ENCODE measurements around the gene ADAM8.
"Not testable (repeated sequence)": the region's sequence is repeated elsewhere in the genome, so short reads cannot be mapped to it uniquely, and the experiment has no call there.

Gene ADAM8

DNA sequence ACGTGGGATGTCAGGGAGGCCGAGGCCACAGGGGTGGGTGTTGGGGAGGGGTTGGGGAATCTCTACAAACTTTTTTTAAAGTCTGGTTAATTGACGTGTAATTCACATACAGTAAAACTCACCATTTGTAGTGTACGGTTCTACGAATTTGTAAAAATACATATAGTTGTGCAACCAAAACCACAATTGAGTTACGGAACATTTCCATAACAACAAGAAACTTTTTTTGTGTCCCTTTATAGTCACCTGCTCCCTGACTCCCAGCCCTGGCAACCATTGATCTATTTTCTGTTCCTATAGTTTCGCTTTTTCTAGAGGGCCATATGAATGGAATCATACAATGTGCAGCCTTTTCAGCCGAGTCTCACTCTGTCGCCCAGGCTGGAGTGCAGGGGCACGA, 41.9 kb downstream of the ADAM8 start:
- not testable (repeated sequence) for DNase-seq (ENCODE audit: low read depth in 1 of 2, low spot score in 1 of 2)

DNA sequence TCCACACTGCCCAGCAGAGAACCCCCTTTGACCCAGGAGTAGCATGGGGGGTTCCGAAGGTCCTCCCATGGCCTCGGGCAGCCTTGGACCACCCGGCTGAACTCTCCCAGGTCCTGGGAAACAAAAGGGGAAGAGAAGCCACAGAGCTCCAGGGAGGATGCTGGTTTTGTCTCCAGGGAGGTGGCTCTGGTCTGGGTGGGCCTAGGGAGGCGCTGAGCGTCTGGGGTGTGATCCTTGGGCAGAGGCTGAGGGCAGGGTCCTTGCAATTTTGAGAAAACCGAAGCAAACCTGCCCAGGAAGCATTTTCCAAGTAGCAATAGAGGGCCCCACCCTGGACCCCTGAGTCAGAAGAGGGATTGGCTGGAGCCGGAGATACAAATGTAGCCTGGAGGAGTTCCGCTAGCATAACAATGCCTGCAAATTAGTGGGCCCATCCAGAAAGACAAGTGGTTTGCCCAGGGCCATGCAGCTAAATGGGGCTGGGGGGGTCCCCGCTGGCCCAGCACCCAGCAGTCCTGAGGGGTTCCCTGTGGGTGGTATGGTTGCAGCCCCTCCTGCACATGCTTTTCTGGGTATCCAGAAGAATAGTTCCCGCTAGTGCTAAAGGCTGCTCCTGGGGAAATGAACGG, 44.6 kb downstream of the ADAM8 start:
- DNase-seq (ENCODE audit: low read depth in 1 of 2, low spot score in 1 of 2), result no peak

DNA sequence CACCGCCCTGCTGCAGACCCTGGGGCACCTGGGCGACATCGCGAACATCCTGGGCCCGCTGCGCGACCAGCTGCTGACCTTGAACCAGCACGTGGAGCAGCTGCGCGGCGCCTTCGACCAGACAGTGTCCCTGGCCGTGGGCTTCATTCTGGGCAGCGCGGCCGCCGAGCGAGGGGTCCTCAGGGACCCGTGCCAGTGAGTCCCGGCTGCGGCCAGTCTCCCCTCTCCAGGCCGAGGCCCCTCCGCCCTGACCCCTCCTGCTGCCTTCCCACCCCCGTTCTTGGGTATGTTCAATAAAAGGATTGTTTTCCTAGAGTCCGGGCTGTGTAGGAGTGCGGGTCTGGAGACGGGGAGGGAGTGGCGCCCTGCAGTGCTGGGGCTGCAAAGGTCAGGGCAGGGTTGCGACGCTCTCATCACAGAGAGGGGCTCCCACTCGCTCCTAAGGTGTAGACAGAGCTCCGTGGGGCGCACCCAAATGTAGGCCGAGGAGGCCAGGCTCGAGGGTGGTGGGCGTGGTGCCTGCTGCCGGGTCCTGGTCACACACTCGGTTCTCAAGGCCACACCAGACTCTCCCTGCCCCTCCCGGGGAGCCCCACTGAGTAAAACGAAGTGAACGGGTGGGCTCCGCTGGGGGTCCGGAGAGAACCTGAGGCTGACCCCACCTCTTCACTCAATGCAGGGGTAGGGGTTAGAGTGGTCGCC, 45.3 kb downstream of the ADAM8 start:
- no peak for DNase-seq (ENCODE audit: low read depth in 1 of 2, low spot score in 1 of 2)

DNA sequence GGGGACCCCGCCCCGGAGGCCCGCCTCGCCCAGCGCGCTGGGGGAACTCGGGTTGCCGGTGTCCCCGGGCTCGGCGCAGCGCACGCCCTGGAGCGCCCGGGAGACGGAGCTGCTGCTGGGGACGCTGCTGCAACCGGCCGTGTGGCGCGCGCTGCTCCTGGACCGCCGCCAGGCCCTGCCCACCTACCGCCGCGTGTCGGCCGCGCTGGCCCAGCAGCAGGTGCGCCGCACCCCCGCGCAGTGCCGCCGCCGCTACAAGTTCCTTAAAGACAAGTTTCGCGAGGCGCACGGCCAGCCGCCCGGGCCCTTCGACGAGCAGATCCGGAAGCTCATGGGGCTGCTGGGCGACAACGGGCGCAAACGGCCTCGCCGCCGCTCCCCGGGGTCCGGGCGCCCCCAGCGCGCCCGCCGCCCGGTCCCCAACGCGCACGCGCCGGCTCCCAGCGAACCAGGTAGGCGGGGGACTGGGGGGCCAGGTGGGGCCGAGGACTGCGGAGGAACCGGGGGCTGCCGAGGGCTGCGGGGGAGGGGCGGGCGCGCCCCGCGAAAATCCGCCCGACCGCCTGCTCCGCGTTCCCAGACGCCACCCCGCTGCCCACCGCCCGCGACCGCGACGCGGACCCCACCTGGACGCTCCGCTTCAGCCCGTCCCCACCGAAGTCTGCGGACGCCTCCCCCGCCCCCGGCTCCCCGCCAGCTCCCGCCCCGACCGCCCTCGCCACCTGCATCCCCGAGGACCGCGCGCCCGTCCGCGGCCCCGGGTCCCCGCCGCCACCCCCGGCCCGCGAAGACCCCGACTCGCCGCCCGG, 46.1 kb downstream of the ADAM8 start:
- no peak for DNase-seq (ENCODE audit: low read depth in 1 of 2, low spot score in 1 of 2)

DNA sequence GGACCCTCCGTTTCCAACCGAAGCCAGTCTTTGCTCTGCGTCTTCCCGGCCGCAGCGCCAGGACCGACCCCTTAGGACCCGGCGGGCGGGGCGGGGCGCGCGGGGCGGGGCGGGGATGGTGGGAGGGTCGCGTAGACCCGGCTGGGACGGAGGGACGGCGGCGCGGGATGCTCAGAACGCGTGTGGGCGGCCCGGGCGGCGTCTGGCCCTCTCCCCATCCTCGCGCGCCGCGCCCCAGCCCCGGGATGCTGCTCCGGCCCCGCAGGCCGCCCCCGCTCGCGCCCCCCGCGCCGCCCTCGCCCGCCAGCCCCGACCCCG, 46.7 kb downstream of the ADAM8 start, which contains the start of gene UTF1:
Gene UTF1, plus strand, starts transcription at position 174 of the 318 bp plus-strand sequence. Its CDS starts 72 bp downstream, at position 246.
- no peak for DNase-seq (ENCODE audit: low read depth in 1 of 2, low spot score in 1 of 2)

DNA sequence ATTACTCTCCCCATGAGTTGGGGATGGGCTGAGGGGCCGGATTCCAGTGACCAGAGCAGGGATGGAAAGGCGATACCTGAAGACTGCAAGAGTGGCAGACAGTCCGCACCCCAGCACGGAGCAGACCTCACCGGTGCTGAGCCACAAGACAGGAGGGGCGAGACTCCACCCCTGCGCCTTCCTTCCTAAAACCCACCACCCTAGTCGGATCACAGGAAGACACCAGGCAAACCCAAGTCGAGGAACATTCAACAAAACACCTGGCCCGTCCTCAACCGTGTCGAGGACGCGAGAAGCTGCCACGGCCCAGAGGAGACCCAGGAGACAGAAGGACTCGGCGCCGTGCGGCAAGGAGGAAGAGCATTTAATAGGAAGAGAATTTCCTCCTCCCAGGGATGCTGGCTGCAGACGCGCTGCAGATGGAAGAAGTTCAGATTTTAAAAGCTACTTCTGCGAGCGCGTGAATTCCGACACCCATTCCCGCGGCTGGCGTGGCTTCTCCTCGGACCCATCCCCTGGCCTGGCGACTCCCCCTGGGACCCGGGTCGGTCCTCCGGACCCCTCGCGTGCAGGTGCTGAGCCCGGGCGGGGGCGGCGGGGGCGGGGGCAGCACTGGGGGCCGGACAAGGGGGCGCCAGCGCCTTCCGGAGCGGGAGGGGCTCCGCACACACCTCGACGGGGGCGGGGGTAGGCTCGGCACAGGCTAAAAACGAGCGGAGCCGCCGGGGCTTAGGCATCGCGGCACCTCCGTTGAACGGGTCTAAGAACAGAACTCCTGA, 47.2 kb downstream of the ADAM8 start:
- DNase-seq (ENCODE audit: low read depth in 1 of 2, low spot score in 1 of 2), result no peak

DNA sequence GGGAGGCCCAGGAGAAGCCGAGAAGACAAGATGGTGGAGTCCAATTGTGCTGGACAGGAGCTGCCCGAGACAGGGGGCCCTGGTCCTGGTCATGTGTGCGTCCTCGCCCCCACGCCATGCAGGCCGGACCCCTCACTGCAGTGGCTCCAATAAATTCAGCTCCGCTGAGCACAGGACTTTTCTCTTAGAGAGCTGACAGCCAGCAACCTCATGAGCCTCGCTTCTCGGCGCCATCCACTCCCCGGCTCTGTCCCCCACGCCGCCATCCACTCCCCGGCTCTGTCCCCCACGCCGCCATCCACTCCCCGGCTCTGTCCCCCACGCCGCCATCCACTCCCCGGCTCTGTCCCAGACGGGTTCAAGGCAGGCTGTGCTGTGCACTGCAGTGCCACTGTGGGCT, 49.4 kb downstream of the ADAM8 start:
- DNase-seq (ENCODE audit: low read depth in 1 of 2, low spot score in 1 of 2), result no peak

DNA sequence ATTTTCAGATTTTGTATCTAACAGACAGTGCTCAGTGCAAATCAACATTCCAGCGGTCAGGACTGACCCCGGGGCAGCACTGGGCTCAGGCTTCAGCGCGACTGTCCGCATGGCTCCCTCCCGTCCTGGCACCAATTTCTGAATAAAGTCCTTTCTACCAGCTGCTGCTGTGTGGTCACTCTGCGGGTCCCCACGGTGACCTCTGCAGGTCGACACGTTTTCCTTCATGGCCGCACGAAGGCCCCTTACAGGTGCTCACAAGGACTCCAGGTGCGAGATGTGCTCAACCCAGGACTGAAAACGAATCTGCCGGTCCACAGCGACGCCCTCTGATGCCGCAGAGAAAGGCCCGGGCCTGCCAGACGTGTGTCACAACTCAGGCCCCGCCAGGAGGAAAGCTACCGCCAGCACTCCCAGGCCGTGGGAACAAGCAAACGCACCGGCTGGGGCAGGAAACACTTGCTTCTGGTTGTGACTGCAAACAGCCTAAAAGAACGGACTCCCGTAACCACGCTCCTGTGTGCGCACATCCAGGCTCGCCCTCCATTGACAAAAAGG, 50.3 kb downstream of the ADAM8 start:
- no peak for DNase-seq (ENCODE audit: low read depth in 1 of 2, low spot score in 1 of 2)

DNA sequence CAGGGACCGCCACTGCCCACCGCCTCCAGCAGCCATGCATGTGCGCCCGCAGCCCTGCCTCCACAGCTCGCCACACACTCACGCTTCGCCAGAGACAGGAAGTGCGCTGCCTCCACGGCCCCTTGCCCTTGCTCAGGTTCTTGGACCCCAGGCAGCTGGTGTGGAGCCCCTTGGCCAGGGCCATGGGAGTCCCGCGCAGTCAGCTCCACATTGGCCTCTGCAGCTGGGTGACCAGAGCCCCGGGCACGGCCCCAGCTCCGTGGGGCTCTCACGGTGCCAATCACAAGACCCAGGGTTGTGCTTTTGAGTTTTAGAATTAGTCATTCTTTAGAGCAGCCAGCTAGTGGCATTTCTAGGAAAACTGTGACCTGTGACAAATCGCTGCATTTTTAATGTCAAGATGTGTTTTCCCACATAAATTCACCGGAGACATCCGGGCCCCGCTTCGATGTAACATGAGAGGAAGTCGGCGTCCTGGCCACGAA, 50.9 kb downstream of the ADAM8 start:
- no peak for DNase-seq (ENCODE audit: low read depth in 1 of 2, low spot score in 1 of 2)

DNA sequence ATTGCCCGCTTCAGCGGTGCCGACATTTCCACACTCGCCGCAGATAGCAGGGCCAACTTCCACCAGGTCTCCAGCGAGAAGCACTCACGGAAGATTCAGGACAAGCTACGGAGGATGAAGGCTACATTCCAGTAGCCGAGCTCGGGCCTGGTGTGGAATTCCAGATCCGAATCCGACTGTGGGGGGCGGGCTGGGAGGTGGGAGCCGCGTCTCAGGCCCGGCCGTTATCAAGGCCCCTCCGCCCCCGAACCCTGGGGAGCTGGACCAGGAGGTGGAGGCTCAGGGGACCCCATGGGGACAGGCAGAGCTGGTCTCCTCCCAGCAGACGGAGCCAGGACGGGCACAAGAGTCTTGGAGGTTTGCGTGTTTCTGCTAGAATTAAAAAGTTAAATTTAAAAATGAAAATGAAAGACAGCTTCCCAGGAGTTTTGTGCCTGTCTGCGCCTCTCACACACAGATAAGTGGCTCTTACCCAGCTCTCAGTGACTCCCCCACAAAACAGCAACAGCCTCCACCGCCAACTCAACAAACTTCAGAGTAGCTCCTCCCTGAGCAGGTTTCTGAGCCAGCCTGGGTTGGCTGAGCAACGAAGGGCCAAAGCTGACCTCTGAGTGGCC, 51.8 kb downstream of the ADAM8 start:
- no peak for DNase-seq (ENCODE audit: low read depth in 1 of 2, low spot score in 1 of 2)

DNA sequence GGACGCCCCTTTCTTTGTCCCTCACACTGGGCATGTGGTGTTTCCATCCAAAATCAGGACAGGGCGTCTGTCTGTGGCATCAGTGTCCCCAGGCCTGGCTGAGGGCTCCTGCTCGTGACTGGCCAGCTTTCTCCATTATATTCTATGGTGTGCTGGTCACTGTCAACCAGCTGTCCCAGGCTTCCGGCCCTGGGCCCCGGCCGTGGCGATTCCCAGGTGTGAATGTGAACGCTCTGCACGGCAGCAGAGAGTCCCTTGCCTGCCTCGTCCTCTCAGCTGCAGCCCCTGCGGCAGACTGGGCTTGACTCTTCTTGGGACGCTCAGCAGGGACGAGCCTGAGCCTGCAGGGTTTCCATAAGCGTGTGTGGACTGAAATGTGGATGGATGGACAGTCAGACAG, 52.6 kb downstream of the ADAM8 start:
- DNase-seq (ENCODE audit: low read depth in 1 of 2, low spot score in 1 of 2), result no peak

DNA sequence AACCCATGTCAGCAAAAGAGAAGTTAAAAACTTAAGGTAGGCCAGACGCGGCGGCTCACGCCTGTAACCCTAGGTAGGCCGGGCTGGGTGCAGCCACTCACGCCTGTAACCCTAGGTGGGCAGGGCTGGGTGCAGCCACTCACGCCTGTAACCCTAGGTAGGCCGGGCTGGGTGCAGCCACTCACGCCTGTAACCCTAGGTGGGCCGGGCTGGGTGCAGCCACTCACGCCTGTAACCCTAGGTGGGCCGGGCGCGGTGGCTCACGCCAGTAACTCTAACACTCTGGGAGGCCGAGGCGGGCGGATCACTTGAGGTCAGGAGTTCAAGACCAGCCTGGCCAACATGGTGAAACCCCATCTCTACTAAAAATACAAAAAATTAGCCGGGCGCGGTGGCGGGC, 54.9 kb downstream of the ADAM8 start:
- not testable (repeated sequence) for DNase-seq (ENCODE audit: low read depth in 1 of 2, low spot score in 1 of 2)

DNA sequence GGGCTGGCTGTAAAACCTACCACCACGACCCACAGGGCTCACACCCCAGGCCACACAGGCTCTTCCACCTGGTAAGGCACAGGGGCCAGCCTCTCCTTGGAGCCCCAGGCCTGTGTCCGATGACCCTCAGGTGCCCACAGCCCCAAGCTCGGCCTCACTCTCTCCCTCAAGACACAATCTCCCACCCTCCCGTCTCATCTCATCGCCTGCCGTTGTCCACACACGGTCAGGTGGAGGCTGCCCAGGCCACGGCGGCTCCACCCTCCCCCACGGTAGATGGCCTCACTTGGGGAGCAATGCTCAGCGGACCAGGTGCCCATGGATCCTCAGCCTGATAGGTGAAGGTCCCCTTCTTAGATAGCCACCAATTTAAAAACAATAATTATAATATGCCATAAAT, 55.3 kb downstream of the ADAM8 start:
- DNase-seq (ENCODE audit: low read depth in 1 of 2, low spot score in 1 of 2), result no peak

DNA sequence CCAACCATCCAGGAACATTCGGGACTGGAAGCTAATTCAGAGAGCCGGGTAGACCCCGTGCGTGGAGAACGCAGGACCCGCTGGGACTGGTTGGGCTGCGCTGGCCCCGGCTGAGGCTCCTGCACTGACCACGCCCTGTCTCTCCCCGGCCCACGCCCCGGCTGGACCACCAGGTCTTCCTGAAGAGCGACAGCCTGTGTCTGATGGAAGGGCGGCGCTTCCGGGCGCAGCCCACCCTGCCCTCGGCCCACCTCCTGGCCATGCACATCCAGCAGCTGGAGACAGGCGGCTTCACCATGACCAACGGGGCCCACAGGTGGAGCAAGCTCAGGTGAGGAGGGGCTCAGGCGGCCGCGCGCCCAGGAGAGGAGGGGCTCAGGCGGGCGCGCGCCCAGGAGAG, 56.9 kb downstream of the ADAM8 start:
- DNase-seq (ENCODE audit: low read depth in 1 of 2, low spot score in 1 of 2), result no peak

DNA sequence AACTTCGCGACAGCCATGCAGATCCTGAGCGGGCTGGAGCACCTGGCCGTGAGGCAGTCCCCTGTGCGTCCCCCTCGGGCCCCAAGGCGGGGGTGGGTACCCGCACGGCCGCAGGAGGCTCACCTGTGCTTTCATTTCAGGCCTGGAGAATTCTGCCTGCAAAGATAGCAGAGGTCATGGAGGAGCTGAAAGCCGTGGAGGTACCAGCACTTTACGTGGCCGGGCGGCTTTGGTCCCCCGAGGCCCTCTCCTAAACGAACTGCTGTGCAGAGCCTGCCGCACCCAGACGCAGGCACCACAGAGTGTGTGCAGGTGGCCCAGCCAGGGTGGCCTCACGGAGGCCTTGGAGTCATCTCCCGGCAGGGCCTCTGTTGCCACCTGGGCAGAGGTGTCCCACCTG, 57.8 kb downstream of the ADAM8 start:
- no peak for DNase-seq (ENCODE audit: low read depth in 1 of 2, low spot score in 1 of 2)

DNA sequence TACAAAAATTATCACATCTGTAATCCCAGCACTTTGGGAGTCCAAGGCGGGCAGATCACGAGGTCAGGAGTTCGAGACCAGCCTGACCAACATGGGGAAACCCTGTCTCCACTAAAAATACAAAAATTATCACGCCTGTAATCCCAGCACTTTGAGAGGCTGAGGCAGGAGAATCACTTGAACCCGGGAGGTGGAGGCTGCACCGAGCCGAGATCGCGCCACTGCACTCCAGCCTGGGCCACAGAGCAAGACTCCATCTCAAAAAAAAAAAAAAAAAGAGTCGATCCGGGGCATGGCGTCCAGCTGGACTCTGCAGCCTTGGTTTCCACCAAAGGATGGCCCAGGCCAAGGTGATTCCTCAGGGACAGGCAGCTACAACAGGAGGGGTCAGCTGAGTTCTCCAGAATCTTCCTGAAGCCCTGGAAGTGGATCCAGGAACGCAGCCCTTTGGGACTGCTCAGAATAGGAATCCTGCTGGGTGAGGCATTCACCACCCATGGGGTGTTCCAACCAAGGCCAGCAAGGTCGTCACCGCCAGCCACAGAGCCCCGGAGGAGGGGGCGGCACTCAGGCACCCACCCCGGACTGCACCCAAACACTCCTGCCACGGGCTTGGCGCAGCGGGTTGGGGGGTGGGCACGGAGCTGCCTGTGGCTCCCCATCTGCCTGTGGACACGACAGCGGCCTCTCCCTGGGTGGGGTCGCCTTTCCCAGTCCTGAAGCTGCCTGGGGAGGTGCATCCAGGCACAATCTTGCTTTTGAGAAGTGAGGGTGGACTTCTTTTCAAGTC, 58.7 kb downstream of the ADAM8 start:
- no peak for DNase-seq (ENCODE audit: low read depth in 1 of 2, low spot score in 1 of 2)

DNA sequence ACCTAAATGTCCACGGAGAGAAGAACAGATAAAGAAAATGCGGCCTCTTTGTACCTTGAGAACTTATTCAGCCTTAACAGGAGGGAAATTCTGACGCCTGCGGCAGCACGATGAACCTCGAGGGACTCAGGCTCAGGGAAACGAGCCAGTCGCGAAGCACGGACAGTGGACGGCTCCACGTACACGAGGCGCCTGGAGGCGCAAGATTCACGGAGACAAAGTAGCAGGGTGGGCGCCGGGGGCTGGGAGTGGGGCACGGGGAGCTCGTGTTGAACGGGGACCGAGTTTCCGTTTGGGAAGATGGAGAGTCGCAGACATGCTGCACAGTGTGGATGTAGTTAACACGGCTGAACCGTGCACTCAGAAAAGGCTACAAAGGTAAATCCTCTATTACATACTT, 59.9 kb downstream of the ADAM8 start:
- no peak for DNase-seq (ENCODE audit: low read depth in 1 of 2, low spot score in 1 of 2)

DNA sequence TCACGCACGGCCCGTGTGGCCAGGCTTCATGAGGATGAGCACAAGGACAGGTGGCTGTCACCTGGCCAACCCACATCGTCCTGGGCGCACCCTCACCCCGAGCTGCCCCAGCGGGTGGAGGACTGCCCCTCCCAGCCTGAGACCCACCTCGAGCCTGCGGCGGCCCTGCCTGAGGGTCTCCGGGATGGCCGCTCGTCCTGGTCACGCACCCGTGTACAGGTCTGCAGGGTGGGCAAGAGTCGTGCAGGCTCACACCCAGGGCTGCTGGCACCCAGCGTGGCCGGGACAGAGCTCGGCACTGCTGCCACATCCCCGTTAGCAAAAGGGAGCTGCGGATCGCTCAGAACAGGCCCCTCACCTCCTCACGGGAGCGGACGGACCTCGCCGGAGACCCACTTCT, 61.1 kb downstream of the ADAM8 start:
- DNase-seq (ENCODE audit: low read depth in 1 of 2, low spot score in 1 of 2), result no peak

DNA sequence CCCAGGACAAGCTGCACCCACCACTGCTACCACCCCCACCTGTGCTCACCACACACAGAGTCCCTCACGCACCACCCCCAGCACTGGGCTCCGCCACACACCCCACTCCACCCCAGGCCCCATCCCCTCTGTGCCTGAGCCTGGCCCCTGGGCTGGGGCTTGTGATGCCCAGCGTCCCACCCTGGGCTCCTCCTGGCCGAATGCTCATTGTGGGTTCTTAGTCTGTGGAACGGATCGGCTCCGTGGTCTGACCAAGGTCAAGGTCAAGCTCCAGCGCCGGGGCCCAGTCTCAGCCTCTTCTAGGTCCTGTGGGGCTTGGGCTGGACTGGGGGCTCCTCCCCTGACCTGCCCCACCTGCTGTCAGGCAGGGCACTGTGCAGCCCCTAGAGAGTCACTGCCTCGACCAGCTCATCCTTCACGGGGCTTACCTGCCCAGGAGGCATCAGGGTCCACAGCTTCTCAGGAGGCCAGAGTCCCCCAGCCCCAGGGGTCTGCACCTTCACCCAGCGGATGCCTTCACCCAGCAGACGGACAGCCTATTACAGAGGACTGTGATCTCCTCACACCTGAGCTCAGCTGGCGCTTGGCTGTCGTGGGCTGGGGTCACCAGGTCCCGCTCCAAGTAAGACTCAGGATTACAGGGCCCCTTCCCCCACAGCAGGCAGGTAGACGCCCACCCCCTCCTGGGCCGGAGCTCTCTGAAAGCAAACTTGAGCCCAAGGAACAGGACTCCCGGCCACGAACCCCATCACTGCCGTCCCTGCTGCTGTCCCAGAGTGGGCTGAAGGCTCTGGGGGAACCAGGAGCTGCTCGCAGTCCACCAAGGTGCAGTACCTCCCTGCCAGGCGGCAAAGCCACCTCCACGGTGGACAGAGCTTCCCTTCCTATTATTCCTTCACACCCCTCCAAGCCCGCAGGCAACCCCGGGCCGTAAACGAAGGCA, 61.9 kb downstream of the ADAM8 start:
- DNase-seq (ENCODE audit: low read depth in 1 of 2, low spot score in 1 of 2), result no peak

Measured in stimulated activated CD4-positive, alpha-beta T cell treated with anti-CD3 and anti-CD28 coated beads, Interleukin-15, amount 100 ng/mL, for 1 hour (primary cell).